A549 (cell line): ENCODE results near the gene CETN1. TPM values are rescaled to one million over a fixed set of nuclear protein-coding genes. Genes with fewer than 3 reads are reported as not detected.

Experiments used
- ATAC-seq, 2 experiments: fragments of 200-7000 bp in 1 of 2; fragments of >200 bp in 1 of 2; cut with Nextera tagmentation in 1 of 2; cut with Tn5 transposase in 1 of 2; 3 replicates each; pipeline versions ENCODE4 v1.8.0 to v1.9.1; 2018 to 2020; ENCODE audit warnings: mild to moderate bottlenecking in 1 of 2, moderate library complexity in 1 of 2
- CTCF ChIA-PET: fragments of 300-600 bp; sonication (Branson Sonifier 250); formaldehyde crosslinking; extraction: SDS; loops from one replicate; lab custom pipeline; 2021; ENCODE audit warnings: antibody characterized with exemption, inconsistent platforms; lab: Yijun Ruan, JAX
- POLR2A ChIA-PET: fragments of 350-600 bp; formaldehyde crosslinking; extraction: SDS; loops from one replicate; lab custom pipeline; 2021; ENCODE audit warnings: antibody characterized with exemption, inconsistent platforms; lab: Yijun Ruan, JAX
- DNase-seq, 2 experiments: peaks; one replicate each; pipeline versions ENCODE4 v3.0.0 to v3.0.0-alpha.2; 2011 to 2016; ENCODE audit warnings: low read depth in 1 of 2, low spot score in 1 of 2
- FAIRE-seq: peaks from 2 replicates; lab custom pipeline; 2011; peaks lifted over from hg19 to GRCh38; lab: Jason Lieb, UNC
- H3K27ac ChIP-seq, 2 experiments: fragments of >200 bp; sonication (Bioruptor Twin); formaldehyde crosslinking; 3 replicates each; pipeline ENCODE4 v1.5.1; 2016 to 2017
- H3K4me1 ChIP-seq: fragments of >200 bp; sonication (Bioruptor Twin); formaldehyde crosslinking; 3 replicates; pipeline ENCODE4 v1.6.1; 2016
- H3K4me2 ChIP-seq: fragments of >200 bp; sonication (Bioruptor Twin); formaldehyde crosslinking; 3 replicates; pipeline ENCODE4 v1.6.1; 2016
- H3K4me3 ChIP-seq: fragments of >200 bp; sonication (Bioruptor Twin); formaldehyde crosslinking; 3 replicates; pipeline ENCODE4 v1.5.1; 2016
- H3K9me3 ChIP-seq: fragments of >200 bp; sonication (Bioruptor Twin); formaldehyde crosslinking; 3 replicates; pipeline ENCODE4 v1.6.1; 2016
- CBX2 ChIP-seq: fragments of 200-600 bp; sonication (generic); IDR thresholded peaks from 2 replicates; pipeline ENCODE4 v1.6.1; 2016; ENCODE audit warnings: low read depth, mild to moderate bottlenecking, borderline replicate concordance
- CBX8 ChIP-seq: fragments of 200-600 bp; sonication (generic); IDR thresholded peaks from 2 replicates; pipeline ENCODE4 v1.6.1; 2016
- CEBPB ChIP-seq, 2 experiments: fragments of >200 bp in 1 of 2; sonication (Bioruptor Twin) in 1 of 2; formaldehyde crosslinking in 1 of 2; IDR thresholded peaks; 2 replicates each; pipeline ENCODE4 v1.6.1; 2012 to 2016
- CTCF ChIP-seq: fragments of >200 bp; sonication (Bioruptor Twin); formaldehyde crosslinking; IDR thresholded peaks from 3 replicates; pipeline ENCODE4 v1.5.1; 2016
- E2F6 ChIP-seq: IDR thresholded peaks from 2 replicates; pipeline ENCODE4 v1.6.1; 2012; ENCODE audit warnings: low read depth, borderline replicate concordance
- EHF ChIP-seq: fragments of 250-450 bp; sonication (Bioruptor Pico); IDR thresholded peaks from 2 replicates; pipeline ENCODE4 v1.5.0; 2020; ENCODE audit warnings: mild to moderate bottlenecking
- ELK1 ChIP-seq: fragments of 150-350 bp; IDR thresholded peaks from 2 replicates; pipeline ENCODE4 v1.6.1; 2014; ENCODE audit warnings: low read depth, mild to moderate bottlenecking, low read length
- ESRRA ChIP-seq: fragments of 150-350 bp; IDR thresholded peaks from 2 replicates; pipeline ENCODE4 v1.6.1; 2014; ENCODE audit warnings: mild to moderate bottlenecking, low read length, borderline replicate concordance
- HDAC2 ChIP-seq: fragments of 200-600 bp; sonication (generic); IDR thresholded peaks from 2 replicates; pipeline ENCODE4 v1.6.1; 2016
- HEYL ChIP-seq: fragments of 250-450 bp; sonication (Bioruptor Pico); IDR thresholded peaks from 2 replicates; pipeline ENCODE4 v1.8.0; 2021; ENCODE audit warnings: mild to moderate bottlenecking, moderate library complexity
- HMGXB4 ChIP-seq: fragments of 250-450 bp; sonication (Bioruptor Pico); IDR thresholded peaks from 2 replicates; pipeline ENCODE4 v1.5.0; 2021; ENCODE audit warnings: mild to moderate bottlenecking, moderate library complexity, borderline replicate concordance
- HOXA7 ChIP-seq: fragments of 250-450 bp; sonication (Bioruptor Pico); IDR thresholded peaks from 2 replicates; pipeline ENCODE4 v1.5.0; 2020; ENCODE audit warnings: mild to moderate bottlenecking, moderate library complexity
- JUN ChIP-seq, 2 experiments: fragments of >200 bp; sonication (Bioruptor Twin); formaldehyde crosslinking; IDR thresholded peaks; 2 replicates in 1 of 2; 3 replicates in 1 of 2; pipeline ENCODE4 v1.6.1; 2016 to 2017
- MAX ChIP-seq: IDR thresholded peaks from 2 replicates; pipeline ENCODE4 v1.6.1; 2012
- MYC ChIP-seq: IDR thresholded peaks from 2 replicates; pipeline ENCODE4 v1.6.1; 2012; ENCODE audit warnings: mild to moderate bottlenecking, inconsistent platforms, low read length, improper control_type of control experiment, borderline replicate concordance
- NPAS2 ChIP-seq: fragments of 250-450 bp; sonication (Bioruptor Pico); IDR thresholded peaks from 2 replicates; pipeline ENCODE4 v1.8.0; 2022; ENCODE audit warnings: mild to moderate bottlenecking, moderate library complexity, borderline replicate concordance
- PHF8 ChIP-seq: fragments of 200-600 bp; sonication (generic); IDR thresholded peaks from 2 replicates; pipeline ENCODE4 v1.6.1; 2016; ENCODE audit warnings: low read depth, mild to moderate bottlenecking, antibody characterized with exemption, moderate library complexity, borderline replicate concordance
- RCOR1 ChIP-seq: fragments of 150-350 bp; IDR thresholded peaks from 2 replicates; pipeline ENCODE4 v1.6.1; 2014; ENCODE audit warnings: antibody characterized with exemption, low read length, low read depth
- SREBF2 ChIP-seq: fragments of 450-650 bp; IDR thresholded peaks from 2 replicates; pipeline ENCODE4 v1.6.1; 2014; ENCODE audit warnings: mild to moderate bottlenecking, moderate library complexity
- TP53 ChIP-seq: fragments of 250-450 bp; sonication (Bioruptor Pico); IDR thresholded peaks from 2 replicates; pipeline ENCODE4 v1.5.0; 2021; ENCODE audit warnings: mild to moderate bottlenecking, moderate library complexity
- USF2 ChIP-seq: fragments of 450-650 bp; IDR thresholded peaks from 2 replicates; pipeline ENCODE4 v1.6.1; 2014; ENCODE audit warnings: antibody characterized with exemption
- ZSCAN20 ChIP-seq: fragments of 250-450 bp; sonication (Bioruptor Pico); IDR thresholded peaks from 2 replicates; pipeline ENCODE4 v1.8.0; 2022; ENCODE audit warnings: mild to moderate bottlenecking, moderate library complexity
- WGBS: methylation state at CpG from one replicate; pipeline ENCODE4 v1.1.6; 2017; ENCODE audit errors: missing lambda C conversion rate; 5-methylcytosine and 5-hydroxymethylcytosine counted together
- polyA plus RNA-seq, 4 experiments: library from polyadenylated mRNA; depleted of rRNA in 3 of 4; stranded (reverse); fragments of >200 nt; fragmentation: RNase III in 1 of 4; extraction: RNeasy Plus Mini Kit Qiagen cat#74134 plus additional on column Dnase treatment in 1 of 4; gene quantifications; 2 replicates in 3 of 4; 3 replicates in 1 of 4; pipeline ENCODE4 v1.2.3, GENCODE V29; 2011 to 2017

Gene CETN1
- polyA plus RNA-seq, 2 of the 4 experiments (the other 2 are of a cell fraction), result not detected

GRCh38 chr18:614193-614592 lies 34.0 kb downstream of the CETN1 start:
- FAIRE-seq (no peak), DNase-seq (no peak), ATAC-seq (no peak)
- CTCF ChIA-PET, result interaction anchor here (2.6 to 9.3 kb wide), 2 partner anchors 9 to 11 kb away, joined by 28 to 66 read pairs; no protein-coding TSS in a partner anchor
- Histone ChIP-seq H3K27ac (no peak overlapping the region), H3K4me1 (no peaks in the 10 kb centered on the region), H3K4me2 (no peak overlapping the region), H3K4me3 (no peak overlapping the region), H3K9me3 (no peaks in the 10 kb centered on the region)
- TF ChIP-seq PHF8 (no peak), ZSCAN20 (no peak), USF2 (no peak), HEYL (CRISPR knock-in tag) (no peak), JUN (IDR thresholded peaks at IDR 0.05) (no peak), HMGXB4 (no peak), CEBPB (IDR thresholded peaks at IDR 0.05) (no peak), HOXA7 (CRISPR knock-in tag) (no peak), MAX (no peak), E2F6 (no peak), CTCF (no peak), MYC (no peak)
- POLR2A ChIA-PET, result no interaction called here
- 22% methylated on average over 1 of the region's 1 CpG for WGBS

- no peak for DNase-seq
- TF ChIP-seq RCOR1, result no peak
- TF ChIP-seq EHF (CRISPR knock-in tag), result no peak
- TF ChIP-seq TP53 (CRISPR knock-in tag), result no peak
- no peak for TF ChIP-seq CBX8
- no peak for TF ChIP-seq HDAC2
- no peak for TF ChIP-seq CBX2
- TF ChIP-seq SREBF2, result no peak
- no peak for TF ChIP-seq ELK1
- no peak for TF ChIP-seq NPAS2
- TF ChIP-seq PHF8, result no peak
- TF ChIP-seq ESRRA, result no peak
- Histone ChIP-seq H3K4me3 (no peak overlapping the region), H3K27ac (no peak overlapping the region), H3K4me2 (no peak overlapping the region), H3K9me3 (no peaks in the 10 kb centered on the region), H3K4me1 (no peaks in the 10 kb centered on the region)
- WGBS, result 33% methylated on average over 5 of the region's 5 CpGs
- no peak for FAIRE-seq
- ATAC-seq, result no peak
- CTCF ChIA-PET, result interaction anchor here (1.0 to 9.3 kb wide), 6 partner anchors 10 to 328 kb away, joined by 3 to 66 read pairs (median 5); no protein-coding TSS in a partner anchor
- POLR2A ChIA-PET, result interaction anchor here (2.1 kb wide), 1 partner anchor 347 kb away, joined by 5 read pairs; the partner anchor contains the start of gene THOC1
Measured at GRCh38 chr18:615092-615521, 34.9 kb downstream of the CETN1 start.
